NOMO-1 treated with DMSO at 0.1 percent for 48 hours (cell line): Measurements from ENCODE around the gene ST3GAL6.

Experiments used
- DNase-seq: peaks from one replicate; lab custom pipeline; 2025; ENCODE audit not compliant: unreplicated experiment; lab: John Stamatoyannopoulos, UW

Gene ST3GAL6

GRCh38 chr3:98843266-98843959, 80.3 kb downstream of the ST3GAL6 start:
- DNase-seq: no peak
